PC-3 (cell line): ENCODE data around the gene ST6GALNAC3. TPM values are rescaled to one million over a fixed set of nuclear protein-coding genes. Genes with fewer than 3 reads are reported as not detected.

Experiments
- ATAC-seq: fragments of 200-7000 bp; cut with Tn5 transposase; 2 replicates; pipeline ENCODE4 v1.9.1; 2020; ENCODE audit warnings: mild to moderate bottlenecking, moderate library complexity
- BruUV-seq: library from RNA; stranded (reverse); fragments of 400-500 nt; replicated peaks from 2 replicates; lab custom pipeline; 2021; lab: Mats Ljungman, UMichigan
- CTCF ChIA-PET: fragments of 300-600 bp; sonication (Branson Sonifier 250); formaldehyde crosslinking; loops from one replicate; lab custom pipeline; 2022; ENCODE audit warnings: antibody characterized with exemption; lab: Charles Lee
- POLR2A ChIA-PET: fragments of 300-600 bp; sonication (Branson Sonifier 250); formaldehyde crosslinking; loops from one replicate; lab custom pipeline; 2022; ENCODE audit warnings: antibody characterized with exemption; ENCODE audit not compliant: unreplicated experiment; lab: Charles Lee
- DNase-seq: peaks from one replicate; pipeline ENCODE4 v3.0.0-alpha.2; 2015
- H2AFZ ChIP-seq: fragments of 300-600 bp; sonication (generic); 2 replicates; pipeline ENCODE4 v1.6.0; 2016; ENCODE audit warnings: antibody characterized with exemption, low read length
- H3F3A ChIP-seq: fragments of 300-600 bp; sonication (generic); one replicate; pipeline ENCODE4 v1.6.0; 2017; ENCODE audit warnings: antibody characterized with exemption, low read length, control low read depth, mild to moderate bottlenecking; ENCODE audit not compliant: unreplicated experiment
- H3K27ac ChIP-seq: fragments of 300-600 bp; sonication (generic); 2 replicates; pipeline ENCODE4 v1.5.1; 2016; ENCODE audit warnings: mild to moderate bottlenecking, low read length
- H3K27me3 ChIP-seq: fragments of 300-600 bp; sonication (generic); 2 replicates; pipeline ENCODE4 v1.6.1; 2016; ENCODE audit warnings: low read length, mixed read lengths
- H3K36me3 ChIP-seq: fragments of 300-600 bp; sonication (generic); 2 replicates; pipeline ENCODE4 v1.6.1; 2016; ENCODE audit warnings: low read depth, mixed run types, low read length, mixed read lengths
- H3K4me1 ChIP-seq: fragments of 300-600 bp; sonication (generic); 2 replicates; pipeline ENCODE4 v1.5.1; 2016; ENCODE audit warnings: low read length; ENCODE audit not compliant: insufficient read depth
- H3K4me2 ChIP-seq: fragments of 300-600 bp; sonication (generic); 2 replicates; pipeline ENCODE4 v1.6.0; 2016; ENCODE audit warnings: low read length
- H3K4me3 ChIP-seq: fragments of 300-600 bp; sonication (generic); 2 replicates; pipeline ENCODE4 v1.5.1; 2016; ENCODE audit warnings: mild to moderate bottlenecking, low read length, mixed read lengths
- H3K79me2 ChIP-seq: fragments of 300-600 bp; sonication (generic); 2 replicates; pipeline ENCODE4 v1.6.1; 2017; ENCODE audit warnings: low read length, mixed read lengths
- H3K9ac ChIP-seq: fragments of 300-600 bp; sonication (generic); 2 replicates; pipeline ENCODE4 v1.6.0; 2016; ENCODE audit warnings: mild to moderate bottlenecking, low read length
- H3K9me2 ChIP-seq: fragments of 300-600 bp; sonication (generic); replicated peaks from 2 replicates; pipeline ENCODE4 v1.6.1; 2016; ENCODE audit warnings: mixed run types, low read length, mixed read lengths
- H3K9me3 ChIP-seq: fragments of 300-600 bp; sonication (generic); 2 replicates; pipeline ENCODE4 v1.6.1; 2016; ENCODE audit warnings: low read length, mixed read lengths
- H4K20me1 ChIP-seq: fragments of 300-600 bp; sonication (generic); 2 replicates; pipeline ENCODE4 v1.6.1; 2016; ENCODE audit warnings: low read length, mixed read lengths
- EZH2 ChIP-seq: fragments of 300-600 bp; sonication (generic); IDR thresholded peaks from one replicate; pipeline ENCODE4 v1.6.1; 2017; ENCODE audit warnings: antibody characterized with exemption, mild to moderate bottlenecking, low read length; ENCODE audit not compliant: unreplicated experiment
- EZH2phosphoT487 ChIP-seq: fragments of 300-600 bp; sonication (generic); IDR thresholded peaks from 2 replicates; pipeline ENCODE4 v1.6.1; 2018; ENCODE audit warnings: mild to moderate bottlenecking, antibody characterized with exemption, low read length, borderline replicate concordance
- intact Hi-C: fragments of 100-400 bp; cut with micrococcal nuclease; formaldehyde crosslinking; loops from 2 replicates; pipeline ENCODE4 v1.9.0; 2023
- total RNA-seq: library from RNA; depleted of rRNA; stranded (reverse); fragments of >200 nt; gene quantifications from 2 replicates; pipeline ENCODE4 v1.2.3, GENCODE V29; 2014
- TF ChIP-seq, protein P1 (sequence below): fragments of 300-600 bp; sonication (generic); conservative IDR thresholded peaks from 2 replicates; pipeline ENCODE4 v1.5.1; 2017; ENCODE audit warnings: antibody characterized with exemption, low read depth, mild to moderate bottlenecking, low read length

The ST6GALNAC3 gene
- total RNA-seq, 1 experiment from 2014 or later, result not detected

- no peak overlapping the region for H3K9ac ChIP-seq
- H3K27me3 ChIP-seq, result peaks cover 25% of the 10 kb centered on the region; the same call in 1 of the 2 replicates
- no peak for TF ChIP-seq EZH2
- TF ChIP-seq, protein P1, sequence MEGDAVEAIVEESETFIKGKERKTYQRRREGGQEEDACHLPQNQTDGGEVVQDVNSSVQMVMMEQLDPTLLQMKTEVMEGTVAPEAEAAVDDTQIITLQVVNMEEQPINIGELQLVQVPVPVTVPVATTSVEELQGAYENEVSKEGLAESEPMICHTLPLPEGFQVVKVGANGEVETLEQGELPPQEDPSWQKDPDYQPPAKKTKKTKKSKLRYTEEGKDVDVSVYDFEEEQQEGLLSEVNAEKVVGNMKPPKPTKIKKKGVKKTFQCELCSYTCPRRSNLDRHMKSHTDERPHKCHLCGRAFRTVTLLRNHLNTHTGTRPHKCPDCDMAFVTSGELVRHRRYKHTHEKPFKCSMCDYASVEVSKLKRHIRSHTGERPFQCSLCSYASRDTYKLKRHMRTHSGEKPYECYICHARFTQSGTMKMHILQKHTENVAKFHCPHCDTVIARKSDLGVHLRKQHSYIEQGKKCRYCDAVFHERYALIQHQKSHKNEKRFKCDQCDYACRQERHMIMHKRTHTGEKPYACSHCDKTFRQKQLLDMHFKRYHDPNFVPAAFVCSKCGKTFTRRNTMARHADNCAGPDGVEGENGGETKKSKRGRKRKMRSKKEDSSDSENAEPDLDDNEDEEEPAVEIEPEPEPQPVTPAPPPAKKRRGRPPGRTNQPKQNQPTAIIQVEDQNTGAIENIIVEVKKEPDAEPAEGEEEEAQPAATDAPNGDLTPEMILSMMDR, result no peak
- ChIA-PET POLR2A (no interaction called here), CTCF (no interaction called here)
- no peak for DNase-seq
- BruUV-seq, result no TSS peak
- no peaks in the 10 kb centered on the region for H3F3A ChIP-seq
- H2AFZ ChIP-seq, result no peak overlapping the region
- H3K4me1 ChIP-seq, result no peaks in the 10 kb centered on the region
- no peak for ATAC-seq
- no peak overlapping the region for H3K27ac ChIP-seq
- intact Hi-C loops, result no loop called here
- no peak overlapping the region for H3K4me3 ChIP-seq
- H4K20me1 ChIP-seq, result no peaks in the 10 kb centered on the region
- no peaks in the 10 kb centered on the region for H3K36me3 ChIP-seq
- no peaks in the 10 kb centered on the region for H3K9me3 ChIP-seq
- no peak overlapping the region for H3K4me2 ChIP-seq
- no peaks in the 10 kb centered on the region for H3K9me2 ChIP-seq
- H3K79me2 ChIP-seq, result no peaks in the 10 kb centered on the region
These were observed 49.6 kb downstream of the ST6GALNAC3 start for GRCh38 chr1:76124196-76124595.

- Histone ChIP-seq H3K9me2 (no peaks in the 10 kb centered on the region), H4K20me1 (no peaks in the 10 kb centered on the region), H3K27me3 (peaks cover 24% of the 10 kb centered on the region; the same call in 1 of the 2 replicates), H3F3A (no peaks in the 10 kb centered on the region), H3K27ac (no peak overlapping the region), H3K36me3 (no peaks in the 10 kb centered on the region), H2AFZ (no peak overlapping the region), H3K4me2 (no peak overlapping the region), H3K4me3 (no peak overlapping the region), H3K9me3 (no peaks in the 10 kb centered on the region), H3K9ac (no peak overlapping the region), H3K4me1 (no peaks in the 10 kb centered on the region), H3K79me2 (no peaks in the 10 kb centered on the region)
- DNase-seq (no peak), ATAC-seq (no peak)
- CTCF ChIA-PET, result no interaction called here
- TF ChIP-seq EZH2phosphoT487, result no peak
- TF ChIP-seq, protein P1, result no peak
- no peak for TF ChIP-seq EZH2
- BruUV-seq, result no TSS peak
- intact Hi-C loops, result no loop called here
- POLR2A ChIA-PET, result no interaction called here
These were observed 51.1 kb downstream of the ST6GALNAC3 start for GRCh38 chr1:76125473-76126219.

GRCh38 chr1:76128096-76128495 lies 53.5 kb downstream of the ST6GALNAC3 start:
- Histone ChIP-seq H3K9me2 (no peaks in the 10 kb centered on the region), H3K27ac (no peak overlapping the region), H3K27me3 (peaks cover 18% of the 10 kb centered on the region; the same call in 1 of the 2 replicates), H3K4me2 (no peak overlapping the region), H3K4me1 (no peaks in the 10 kb centered on the region), H3K79me2 (no peaks in the 10 kb centered on the region), H3F3A (no peaks in the 10 kb centered on the region), H3K36me3 (no peaks in the 10 kb centered on the region), H2AFZ (no peak overlapping the region), H3K4me3 (no peak overlapping the region), H4K20me1 (no peaks in the 10 kb centered on the region), H3K9ac (no peak overlapping the region), H3K9me3 (no peaks in the 10 kb centered on the region)
- no peak for DNase-seq
- TF ChIP-seq, protein P1, result no peak
- TF ChIP-seq EZH2, result no peak
- no peak for TF ChIP-seq EZH2phosphoT487
- CTCF ChIA-PET, result no interaction called here
- POLR2A ChIA-PET, result no interaction called here
- no peak for ATAC-seq
- BruUV-seq, result no TSS peak
- intact Hi-C loops, result no loop called here
